Uterus (tissue), 2 donors: ENCODE data around the gene PGLYRP1.

Experiments used
- POLR2A ChIP-seq, 2 donors: fragments of 450-650 bp; IDR thresholded peaks; one replicate each; pipeline ENCODE4 v1.6.1; 2016; ENCODE audit warnings: antibody characterized with exemption in 2 of 2, mild to moderate bottlenecking in 1 of 2, moderate library complexity in 1 of 2
- TF ChIP-seq, protein P1 (sequence below), 4 experiments: fragments of 200-600 bp in 2 of 4; fragments of 450-650 bp in 2 of 4; sonication (generic) in 2 of 4; IDR thresholded peaks; one replicate each; pipeline ENCODE4 v1.5.1; 2016 to 2019; ENCODE audit warnings: antibody characterized with exemption in 4 of 4, mild to moderate bottlenecking in 2 of 4, moderate library complexity in 1 of 4

DNA sequence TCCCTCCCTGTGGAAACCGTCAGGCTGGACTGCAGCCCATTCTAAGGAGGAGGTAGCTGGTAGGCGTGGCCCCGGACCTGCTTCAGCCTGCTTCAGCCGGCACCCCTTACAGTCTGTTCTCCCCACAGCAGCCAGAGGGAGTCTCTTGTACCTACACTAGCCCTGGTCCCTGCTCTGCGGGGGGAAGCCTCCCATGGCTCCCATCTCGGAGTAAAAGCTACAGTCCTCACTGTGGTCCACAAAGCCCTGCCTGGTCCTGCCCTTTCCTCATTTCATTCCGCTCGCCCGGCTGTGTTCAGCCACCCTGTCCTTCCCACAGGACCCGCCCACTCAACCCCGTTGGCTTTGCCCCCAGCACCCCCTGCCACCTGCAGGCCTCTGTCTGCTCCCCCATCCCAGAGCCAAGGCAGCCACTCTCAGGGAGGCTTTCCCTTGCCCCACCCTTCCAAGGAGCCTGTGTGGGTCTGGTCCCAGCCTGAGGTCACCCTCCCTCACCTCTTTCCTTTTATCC, 1.3 kb downstream of the PGLYRP1 start:
- TF ChIP-seq, protein P1, sequence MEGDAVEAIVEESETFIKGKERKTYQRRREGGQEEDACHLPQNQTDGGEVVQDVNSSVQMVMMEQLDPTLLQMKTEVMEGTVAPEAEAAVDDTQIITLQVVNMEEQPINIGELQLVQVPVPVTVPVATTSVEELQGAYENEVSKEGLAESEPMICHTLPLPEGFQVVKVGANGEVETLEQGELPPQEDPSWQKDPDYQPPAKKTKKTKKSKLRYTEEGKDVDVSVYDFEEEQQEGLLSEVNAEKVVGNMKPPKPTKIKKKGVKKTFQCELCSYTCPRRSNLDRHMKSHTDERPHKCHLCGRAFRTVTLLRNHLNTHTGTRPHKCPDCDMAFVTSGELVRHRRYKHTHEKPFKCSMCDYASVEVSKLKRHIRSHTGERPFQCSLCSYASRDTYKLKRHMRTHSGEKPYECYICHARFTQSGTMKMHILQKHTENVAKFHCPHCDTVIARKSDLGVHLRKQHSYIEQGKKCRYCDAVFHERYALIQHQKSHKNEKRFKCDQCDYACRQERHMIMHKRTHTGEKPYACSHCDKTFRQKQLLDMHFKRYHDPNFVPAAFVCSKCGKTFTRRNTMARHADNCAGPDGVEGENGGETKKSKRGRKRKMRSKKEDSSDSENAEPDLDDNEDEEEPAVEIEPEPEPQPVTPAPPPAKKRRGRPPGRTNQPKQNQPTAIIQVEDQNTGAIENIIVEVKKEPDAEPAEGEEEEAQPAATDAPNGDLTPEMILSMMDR (IDR thresholded peaks at IDR 0.05), result no peak
- TF ChIP-seq POLR2A (IDR thresholded peaks at IDR 0.05), result no peak
